Coronary artery (tissue), 2 donors: ENCODE measurements around the gene TTC9B.

Source experiments
- DNase-seq: peaks from one replicate; pipeline ENCODE4 v3.0.0-alpha.2; 2017; ENCODE audit warnings: low spot score
- H3K27ac ChIP-seq, 2 donors: fragments of 200-600 bp; sonication (generic); one replicate each; pipeline ENCODE4 v1.5.1; 2016 to 2019
- H3K4me3 ChIP-seq: fragments of 200-600 bp; sonication (generic); 2 replicates; pipeline ENCODE4 v1.5.1; 2016; ENCODE audit warnings: mild to moderate bottlenecking, moderate library complexity
- CTCF ChIP-seq: fragments of 200-600 bp; sonication (generic); IDR thresholded peaks from one replicate; pipeline ENCODE4 v1.5.1; 2019; ENCODE audit warnings: antibody characterized with exemption

TTC9B gene

GRCh38 chr19:40264314-40265054 is 46.3 kb upstream of the TTC9B start:
- TF ChIP-seq CTCF = no peak
- Histone ChIP-seq H3K27ac (no peak overlapping the region), H3K4me3 (no peak overlapping the region)
- DNase-seq = no peak

GRCh38 chr19:40263440-40264313 is 45.5 kb upstream of the TTC9B start:
- Histone ChIP-seq H3K4me3 (no peak overlapping the region), H3K27ac (no peak overlapping the region)
- no peak for DNase-seq
- TF ChIP-seq CTCF = no peak

GRCh38 chr19:40262422-40262821 is 44.2 kb upstream of the TTC9B start:
- DNase-seq = no peak
- TF ChIP-seq CTCF = no peak
- Histone ChIP-seq H3K27ac (no peak overlapping the region), H3K4me3 (no peak overlapping the region)

- no peak overlapping the region for H3K27ac ChIP-seq
- DNase-seq = no peak
- no peak for TF ChIP-seq CTCF
- H3K4me3 ChIP-seq = no peak overlapping the region
Measured at GRCh38 chr19:40261631-40262030, 43.4 kb upstream of the TTC9B start.

- no peak for TF ChIP-seq CTCF
- no peak for DNase-seq
- H3K4me3 ChIP-seq = no peak overlapping the region
- no peak overlapping the region for H3K27ac ChIP-seq
Measured at GRCh38 chr19:40257096-40257517, 38.9 kb upstream of the TTC9B start.

GRCh38 chr19:40256512-40256911 is 38.3 kb upstream of the TTC9B start:
- no peak overlapping the region for H3K4me3 ChIP-seq
- no peak for TF ChIP-seq CTCF
- no peak overlapping the region for H3K27ac ChIP-seq
- DNase-seq = no peak
